ENCODE data around the gene HCRTR1.

The HCRTR1 gene

DNA sequence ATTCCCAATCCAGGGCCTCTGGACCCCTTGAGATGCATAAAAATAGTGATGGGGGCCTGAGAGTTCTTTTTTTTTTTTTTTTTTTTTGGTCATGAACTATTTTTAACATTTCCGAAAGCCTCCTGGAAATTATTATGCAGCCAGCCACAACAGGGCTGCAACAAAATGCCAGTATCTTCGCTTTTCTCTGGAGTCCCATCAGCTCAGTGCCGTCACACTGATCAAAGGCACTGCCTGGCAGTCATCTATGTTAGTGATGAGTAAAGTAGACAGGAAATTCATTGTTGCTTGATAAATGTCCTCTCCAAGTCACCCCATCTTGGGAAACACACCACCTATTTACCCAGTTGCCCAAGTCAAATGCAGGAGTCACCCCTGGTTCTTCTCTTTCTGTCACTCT, 42.4 kb downstream of the HCRTR1 start:
- no peaks in the 10 kb centered on the region for H3K4me1 ChIP-seq (ENCODE audit: insufficient read depth, low read length)
- no peak overlapping the region for H2AFZ ChIP-seq (ENCODE audit: low read depth, low read length)
- no peaks in the 10 kb centered on the region for H3K36me3 ChIP-seq (ENCODE audit: insufficient read depth, low read length)
- peaks cover 15% of the 10 kb centered on the region for H3K27me3 ChIP-seq (ENCODE audit: insufficient read depth, low read length)
- no peaks in the 10 kb centered on the region for H3K9me3 ChIP-seq (ENCODE audit: low read length)
- H3K4me3 ChIP-seq (ENCODE audit: low read length): no peak overlapping the region

GRCh38 chr1:31660871-31661455, 43.5 kb downstream of the HCRTR1 start:
- H3K9me3 ChIP-seq (ENCODE audit: low read length): no peaks in the 10 kb centered on the region
- no peak overlapping the region for H3K4me3 ChIP-seq (ENCODE audit: low read length)
- no peak overlapping the region for H2AFZ ChIP-seq (ENCODE audit: low read depth, low read length)
- no peaks in the 10 kb centered on the region for H3K36me3 ChIP-seq (ENCODE audit: insufficient read depth, low read length)
- no peaks in the 10 kb centered on the region for H3K4me1 ChIP-seq (ENCODE audit: insufficient read depth, low read length)
- peaks cover 21% of the 10 kb centered on the region for H3K27me3 ChIP-seq (ENCODE audit: insufficient read depth, low read length)

DNA sequence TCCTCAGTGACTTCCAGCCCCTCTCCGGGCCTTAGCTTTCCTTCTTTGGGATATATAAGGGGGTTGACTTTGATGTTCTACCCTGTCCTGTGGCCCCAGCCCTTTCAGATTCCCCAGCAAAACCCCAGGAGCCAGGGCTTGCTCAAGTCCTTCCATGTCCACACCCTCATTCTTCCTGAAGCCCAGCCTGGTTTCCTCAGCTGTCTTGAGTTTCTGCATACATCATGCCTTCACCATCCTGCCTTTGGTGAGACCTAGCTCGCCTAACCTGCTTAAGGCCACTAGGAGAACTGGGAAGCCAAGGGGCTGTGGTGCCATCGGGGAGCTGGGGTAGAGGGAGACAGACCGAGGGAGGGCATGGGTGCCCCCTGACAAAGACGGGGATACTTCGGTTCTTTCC, 44.4 kb downstream of the HCRTR1 start:
- peaks cover 4% of the 10 kb centered on the region for H3K4me1 ChIP-seq (ENCODE audit: insufficient read depth, low read length)
- peaks cover 24% of the 10 kb centered on the region for H3K27me3 ChIP-seq (ENCODE audit: insufficient read depth, low read length)
- no peak overlapping the region for H3K4me3 ChIP-seq (ENCODE audit: low read length)
- H2AFZ ChIP-seq (ENCODE audit: low read depth, low read length): no peak overlapping the region
- no peaks in the 10 kb centered on the region for H3K9me3 ChIP-seq (ENCODE audit: low read length)
- no peaks in the 10 kb centered on the region for H3K36me3 ChIP-seq (ENCODE audit: insufficient read depth, low read length)

DNA sequence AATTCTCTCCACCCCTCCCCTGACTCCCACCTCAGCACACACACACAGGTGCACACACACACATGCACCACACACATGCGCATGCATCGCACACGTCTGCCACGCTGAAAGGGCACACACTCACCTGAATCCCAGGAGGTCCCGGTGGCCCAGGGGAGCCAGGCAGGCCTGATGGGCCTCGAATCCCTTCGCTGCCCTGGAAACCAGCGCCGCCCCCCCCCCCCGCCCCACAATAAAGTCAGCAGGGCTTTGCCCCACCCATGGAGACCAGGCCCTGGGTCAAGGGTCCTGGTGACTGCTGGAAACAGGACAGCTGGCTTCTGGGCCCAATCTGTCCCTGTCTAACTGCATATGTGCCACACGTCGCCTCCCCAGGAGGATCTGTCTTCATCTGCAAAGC, 45.0 kb downstream of the HCRTR1 start:
- Histone ChIP-seq H3K4me1 (ENCODE audit: insufficient read depth, low read length) (peaks cover 4% of the 10 kb centered on the region), H3K27me3 (ENCODE audit: insufficient read depth, low read length) (peaks cover 27% of the 10 kb centered on the region), H3K36me3 (ENCODE audit: insufficient read depth, low read length) (no peaks in the 10 kb centered on the region), H3K4me3 (ENCODE audit: low read length) (no peak overlapping the region), H3K9me3 (ENCODE audit: low read length) (no peaks in the 10 kb centered on the region), H2AFZ (ENCODE audit: low read depth, low read length) (no peak overlapping the region)

GRCh38 chr1:31663622-31664452, 46.3 kb downstream of the HCRTR1 start:
- no peak overlapping the region for H2AFZ ChIP-seq (ENCODE audit: low read depth, low read length)
- H3K27me3 ChIP-seq (ENCODE audit: insufficient read depth, low read length): peaks cover 39% of the 10 kb centered on the region
- H3K9me3 ChIP-seq (ENCODE audit: low read length): no peaks in the 10 kb centered on the region
- H3K4me1 ChIP-seq (ENCODE audit: insufficient read depth, low read length): peaks cover 4% of the 10 kb centered on the region
- no peaks in the 10 kb centered on the region for H3K36me3 ChIP-seq (ENCODE audit: insufficient read depth, low read length)
- no peak overlapping the region for H3K4me3 ChIP-seq (ENCODE audit: low read length)

- Histone ChIP-seq H3K4me3 (ENCODE audit: low read length) (no peak overlapping the region), H2AFZ (ENCODE audit: low read depth, low read length) (no peak overlapping the region), H3K36me3 (ENCODE audit: insufficient read depth, low read length) (no peaks in the 10 kb centered on the region), H3K9me3 (ENCODE audit: low read length) (no peaks in the 10 kb centered on the region), H3K4me1 (ENCODE audit: insufficient read depth, low read length) (peaks cover 4% of the 10 kb centered on the region), H3K27me3 (ENCODE audit: insufficient read depth, low read length) (peaks cover 44% of the 10 kb centered on the region)
Observed at GRCh38 chr1:31664528-31664927, 47.0 kb downstream of the HCRTR1 start.

DNA sequence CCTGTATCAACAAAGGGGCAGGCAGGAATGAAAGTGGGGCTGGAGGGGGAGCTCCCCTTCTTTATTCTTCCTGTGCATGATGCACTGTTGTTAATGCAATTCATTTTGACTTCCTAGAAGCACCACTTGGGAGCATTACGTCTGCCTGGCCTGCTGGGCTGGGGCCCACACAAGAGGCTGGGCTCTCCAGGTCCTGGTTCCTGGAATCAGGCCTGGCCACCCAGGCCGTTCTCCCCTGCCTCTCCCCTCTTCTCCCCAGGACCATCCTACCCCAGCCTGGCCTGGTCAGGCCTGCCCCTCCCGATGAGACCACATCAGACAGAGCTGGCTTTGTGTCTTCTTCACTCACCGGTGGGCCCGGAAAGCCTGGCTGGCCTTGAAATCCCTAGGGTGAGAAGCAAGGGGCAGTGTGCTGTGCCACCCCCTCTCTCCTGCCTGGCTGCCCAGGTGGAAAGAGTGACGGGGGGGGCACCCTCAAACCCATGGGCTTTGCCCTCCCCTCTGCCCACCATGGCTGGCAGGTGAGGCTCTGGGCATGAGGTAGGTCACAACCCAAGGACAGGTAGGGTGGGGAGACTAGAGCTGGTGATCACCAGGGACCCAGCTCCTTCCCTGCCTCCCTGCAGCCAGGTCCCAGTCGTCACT, 47.9 kb downstream of the HCRTR1 start:
- H3K9me3 ChIP-seq (ENCODE audit: low read length): no peaks in the 10 kb centered on the region
- H2AFZ ChIP-seq (ENCODE audit: low read depth, low read length): no peak overlapping the region
- H3K27me3 ChIP-seq (ENCODE audit: insufficient read depth, low read length): peaks cover 53% of the 10 kb centered on the region
- H3K4me1 ChIP-seq (ENCODE audit: insufficient read depth, low read length): peaks cover 4% of the 10 kb centered on the region
- H3K36me3 ChIP-seq (ENCODE audit: insufficient read depth, low read length): no peaks in the 10 kb centered on the region
- H3K4me3 ChIP-seq (ENCODE audit: low read length): no peak overlapping the region

DNA sequence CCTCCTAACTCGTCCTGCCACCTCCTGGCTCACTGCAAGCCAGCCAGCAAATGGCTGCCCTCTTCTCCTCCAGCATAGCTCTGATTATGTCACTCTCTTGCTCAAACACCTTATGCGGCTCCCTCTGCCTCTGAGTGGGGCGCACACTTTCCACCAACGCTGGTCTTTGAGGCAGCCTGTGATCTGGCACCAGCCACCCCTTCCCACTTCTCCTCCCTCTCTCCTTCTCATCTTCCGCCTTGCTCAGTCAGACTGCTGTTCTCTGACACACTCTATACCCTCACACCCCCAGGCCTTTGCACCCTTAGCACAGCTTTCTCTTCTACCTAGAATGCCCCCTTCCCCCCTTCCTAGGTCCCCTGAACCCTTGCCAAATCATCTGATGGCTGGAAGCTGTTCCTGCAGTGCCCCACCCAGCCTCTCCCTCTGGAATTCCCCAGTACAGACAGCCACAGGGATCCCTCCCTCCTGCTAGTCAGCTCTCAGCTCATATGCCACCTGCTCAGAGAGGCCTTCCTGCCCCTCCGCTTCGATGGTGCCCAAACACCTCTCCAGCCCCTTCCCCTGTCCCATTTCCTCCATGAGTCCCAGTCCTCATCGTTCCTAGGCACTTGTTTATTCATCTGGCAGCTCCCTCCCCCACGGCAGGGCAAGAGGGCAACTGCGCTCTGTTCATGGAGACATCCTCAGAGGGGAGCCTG, 48.9 kb downstream of the HCRTR1 start:
- Histone ChIP-seq H3K4me1 (ENCODE audit: insufficient read depth, low read length) (peaks cover 4% of the 10 kb centered on the region), H3K9me3 (ENCODE audit: low read length) (no peaks in the 10 kb centered on the region), H3K4me3 (ENCODE audit: low read length) (no peak overlapping the region), H2AFZ (ENCODE audit: low read depth, low read length) (no peak overlapping the region), H3K36me3 (ENCODE audit: insufficient read depth, low read length) (no peaks in the 10 kb centered on the region), H3K27me3 (ENCODE audit: insufficient read depth, low read length) (peaks cover 54% of the 10 kb centered on the region)

- Histone ChIP-seq H3K27me3 (ENCODE audit: insufficient read depth, low read length) (peaks cover 62% of the 10 kb centered on the region), H3K4me3 (ENCODE audit: low read length) (no peak overlapping the region), H3K9me3 (ENCODE audit: low read length) (no peaks in the 10 kb centered on the region), H3K4me1 (ENCODE audit: insufficient read depth, low read length) (peaks cover 4% of the 10 kb centered on the region), H3K36me3 (ENCODE audit: insufficient read depth, low read length) (no peaks in the 10 kb centered on the region), H2AFZ (ENCODE audit: low read depth, low read length) (no peak overlapping the region)
Observed at GRCh38 chr1:31667065-31667785, 49.7 kb downstream of the HCRTR1 start.

DNA sequence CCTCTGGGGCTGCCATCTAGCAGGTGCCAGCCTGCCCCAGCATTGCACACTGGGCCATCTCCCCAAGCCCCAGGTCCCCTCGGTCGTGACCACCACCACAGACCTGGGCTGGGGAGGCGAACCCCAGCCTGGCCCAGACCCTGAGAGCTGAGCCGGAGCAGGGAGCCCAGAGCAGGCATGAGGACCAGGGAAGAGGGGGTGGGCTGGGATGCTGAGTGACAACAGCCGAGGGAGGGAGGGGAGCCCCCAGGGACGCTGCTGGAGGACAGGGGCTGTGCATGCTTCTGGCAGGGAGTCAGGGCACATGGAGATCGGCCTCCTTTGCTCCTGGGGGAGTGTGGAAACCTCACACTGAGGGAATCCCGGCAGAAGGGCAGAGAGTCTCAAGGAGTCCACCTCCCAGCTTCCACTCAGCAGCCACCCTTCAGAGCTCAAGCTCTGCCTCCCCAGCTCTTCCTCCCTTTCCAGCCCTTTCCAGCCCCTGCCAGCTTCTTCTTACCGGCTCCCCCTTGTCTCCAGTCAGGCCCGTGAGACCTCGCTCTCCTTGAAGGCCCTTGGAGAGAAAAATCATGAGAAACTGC, 50.9 kb downstream of the HCRTR1 start:
- Histone ChIP-seq H3K9me3 (ENCODE audit: low read length) (no peaks in the 10 kb centered on the region), H3K36me3 (ENCODE audit: insufficient read depth, low read length) (no peaks in the 10 kb centered on the region), H3K4me3 (ENCODE audit: low read length) (no peak overlapping the region), H2AFZ (ENCODE audit: low read depth, low read length) (no peak overlapping the region), H3K27me3 (ENCODE audit: insufficient read depth, low read length) (peaks cover 74% of the 10 kb centered on the region), H3K4me1 (ENCODE audit: insufficient read depth, low read length) (peaks cover 4% of the 10 kb centered on the region)

GRCh38 chr1:31669433-31669785, 51.9 kb downstream of the HCRTR1 start:
- H2AFZ ChIP-seq (ENCODE audit: low read depth, low read length): no peak overlapping the region
- no peaks in the 10 kb centered on the region for H3K9me3 ChIP-seq (ENCODE audit: low read length)
- no peak overlapping the region for H3K4me3 ChIP-seq (ENCODE audit: low read length)
- H3K4me1 ChIP-seq (ENCODE audit: insufficient read depth, low read length): peaks cover 4% of the 10 kb centered on the region
- peaks cover 83% of the 10 kb centered on the region for H3K27me3 ChIP-seq (ENCODE audit: insufficient read depth, low read length)
- no peaks in the 10 kb centered on the region for H3K36me3 ChIP-seq (ENCODE audit: insufficient read depth, low read length)

GRCh38 chr1:31669786-31670592, 52.5 kb downstream of the HCRTR1 start:
- Histone ChIP-seq H3K36me3 (ENCODE audit: insufficient read depth, low read length) (no peaks in the 10 kb centered on the region), H2AFZ (ENCODE audit: low read depth, low read length) (no peak overlapping the region), H3K4me3 (ENCODE audit: low read length) (no peak overlapping the region), H3K9me3 (ENCODE audit: low read length) (no peaks in the 10 kb centered on the region), H3K27me3 (ENCODE audit: insufficient read depth, low read length) (peaks cover 89% of the 10 kb centered on the region), H3K4me1 (ENCODE audit: insufficient read depth, low read length) (peaks cover 4% of the 10 kb centered on the region)
